Metanephros (tissue), 2 donors: ENCODE results near the gene GATA6. TPM values are rescaled to one million over a fixed set of nuclear protein-coding genes. Genes with fewer than 3 reads are reported as not detected.

Source experiments
- small RNA-seq: library from RNA; depleted of rRNA; stranded (forward); fragments of <200 nt; gene quantifications from one replicate; pipeline ENCODE3, GENCODE V24; 2014; ENCODE audit warnings: low replicate concordance
- total RNA-seq: library from RNA; depleted of rRNA; stranded (reverse); fragments of >200 nt; gene quantifications from one replicate; pipeline ENCODE4 v1.2.3, GENCODE V29; 2014

GATA6 gene
- 14.0 TPM for total RNA-seq

GRCh38 chr18:22169011-22169888, at the start of gene GATA6:
TSS of gene GATA6 (plus strand) at chr18:22169589. CDS start at chr18:22171145, 1,556 bp downstream.

Small RNA genes within 50 kb of the gene (small RNA-seq; reads per million reads assigned to genes)
- not detected for gene RNU6-702P
- gene RNU6ATAC20P: not detected

Other genes starting within 250 kb of the GATA6 start
- gene CTAGE1, start 248.3 kb downstream of the GATA6 start, total RNA-seq: not detected